ENCODE data around the gene ARMC7. TPM values are rescaled to one million over a fixed set of nuclear protein-coding genes. Genes with fewer than 3 reads are reported as not detected.

The ARMC7 gene
- total and polyA plus RNA-seq, 2 of the 13 experiments (the other 11 are each of a cell fraction or from before 2014, with no cell fraction given): 3.9 to 4.2 TPM

DNA sequence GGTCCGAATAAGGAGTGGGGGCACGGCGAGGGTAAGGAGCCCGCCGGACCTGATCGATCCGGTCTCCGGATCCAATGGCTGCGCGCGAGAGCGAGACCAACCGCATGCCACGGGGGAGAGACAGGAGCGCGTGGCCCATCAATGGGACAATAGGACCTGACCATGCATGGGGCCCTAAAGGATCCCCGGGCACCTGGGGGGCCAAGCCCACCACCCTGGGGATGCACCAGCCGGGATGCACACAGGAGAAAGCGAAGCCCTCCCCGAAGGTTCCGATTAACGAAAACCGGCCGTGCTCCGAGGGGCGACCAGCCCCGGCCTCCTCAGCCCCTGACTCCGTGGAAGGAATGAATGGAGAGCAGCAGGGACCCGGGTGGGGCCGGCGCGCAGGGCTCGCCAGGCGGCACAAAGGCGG is 44.0 kb downstream of the ARMC7 start (continued):
- no peak for TF ChIP-seq LCORL (IDR thresholded peaks at IDR 0.05)
- no peak for TF ChIP-seq LCORL (CRISPR knock-in tag; IDR thresholded peaks at IDR 0.05)
- TF ChIP-seq TMF1 (CRISPR knock-in tag; IDR thresholded peaks at IDR 0.05; ENCODE audit: low read depth): no peak
- peak; percentile 64; the same call in 1 of the 2 replicates for TF ChIP-seq YEATS4 (CRISPR knock-in tag; IDR thresholded peaks at IDR 0.05; ENCODE audit: borderline replicate concordance)
- no peak for TF ChIP-seq ZFYVE20 (CRISPR knock-in tag; IDR thresholded peaks at IDR 0.05; ENCODE audit: borderline replicate concordance, low read depth)
- no peak for TF ChIP-seq PHF21A (CRISPR knock-in tag; IDR thresholded peaks at IDR 0.05)
- TF ChIP-seq, protein P1, sequence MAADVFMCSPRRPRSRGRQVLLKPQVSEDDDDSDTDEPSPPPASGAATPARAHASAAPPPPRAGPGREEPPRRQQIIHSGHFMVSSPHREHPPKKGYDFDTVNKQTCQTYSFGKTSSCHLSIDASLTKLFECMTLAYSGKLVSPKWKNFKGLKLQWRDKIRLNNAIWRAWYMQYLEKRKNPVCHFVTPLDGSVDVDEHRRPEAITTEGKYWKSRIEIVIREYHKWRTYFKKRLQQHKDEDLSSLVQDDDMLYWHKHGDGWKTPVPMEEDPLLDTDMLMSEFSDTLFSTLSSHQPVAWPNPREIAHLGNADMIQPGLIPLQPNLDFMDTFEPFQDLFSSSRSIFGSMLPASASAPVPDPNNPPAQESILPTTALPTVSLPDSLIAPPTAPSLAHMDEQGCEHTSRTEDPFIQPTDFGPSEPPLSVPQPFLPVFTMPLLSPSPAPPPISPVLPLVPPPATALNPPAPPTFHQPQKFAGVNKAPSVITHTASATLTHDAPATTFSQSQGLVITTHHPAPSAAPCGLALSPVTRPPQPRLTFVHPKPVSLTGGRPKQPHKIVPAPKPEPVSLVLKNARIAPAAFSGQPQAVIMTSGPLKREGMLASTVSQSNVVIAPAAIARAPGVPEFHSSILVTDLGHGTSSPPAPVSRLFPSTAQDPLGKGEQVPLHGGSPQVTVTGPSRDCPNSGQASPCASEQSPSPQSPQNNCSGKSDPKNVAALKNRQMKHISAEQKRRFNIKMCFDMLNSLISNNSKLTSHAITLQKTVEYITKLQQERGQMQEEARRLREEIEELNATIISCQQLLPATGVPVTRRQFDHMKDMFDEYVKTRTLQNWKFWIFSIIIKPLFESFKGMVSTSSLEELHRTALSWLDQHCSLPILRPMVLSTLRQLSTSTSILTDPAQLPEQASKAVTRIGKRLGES (CRISPR knock-in tag; IDR thresholded peaks at IDR 0.05; ENCODE audit: borderline replicate concordance): no peak
- TF ChIP-seq ZNF709 (CRISPR knock-in tag; IDR thresholded peaks at IDR 0.05): no peak
- TF ChIP-seq ZFP82 (CRISPR knock-in tag; IDR thresholded peaks at IDR 0.05; ENCODE audit: borderline replicate concordance): peak; percentile 81; the same call in 1 of the 2 replicates
- no peak for TF ChIP-seq PRPF4 (IDR thresholded peaks at IDR 0.05; ENCODE audit: low read depth, low read length, poor library complexity, severe bottlenecking)
- no peak for TF ChIP-seq NFKBIZ (CRISPR knock-in tag; IDR thresholded peaks at IDR 0.05)
- TF ChIP-seq HOXD1 (CRISPR knock-in tag; IDR thresholded peaks at IDR 0.05): 0 out of 2 replicates have a peak, but pooled peaks have one; percentile 0
- TF ChIP-seq, protein P2, sequence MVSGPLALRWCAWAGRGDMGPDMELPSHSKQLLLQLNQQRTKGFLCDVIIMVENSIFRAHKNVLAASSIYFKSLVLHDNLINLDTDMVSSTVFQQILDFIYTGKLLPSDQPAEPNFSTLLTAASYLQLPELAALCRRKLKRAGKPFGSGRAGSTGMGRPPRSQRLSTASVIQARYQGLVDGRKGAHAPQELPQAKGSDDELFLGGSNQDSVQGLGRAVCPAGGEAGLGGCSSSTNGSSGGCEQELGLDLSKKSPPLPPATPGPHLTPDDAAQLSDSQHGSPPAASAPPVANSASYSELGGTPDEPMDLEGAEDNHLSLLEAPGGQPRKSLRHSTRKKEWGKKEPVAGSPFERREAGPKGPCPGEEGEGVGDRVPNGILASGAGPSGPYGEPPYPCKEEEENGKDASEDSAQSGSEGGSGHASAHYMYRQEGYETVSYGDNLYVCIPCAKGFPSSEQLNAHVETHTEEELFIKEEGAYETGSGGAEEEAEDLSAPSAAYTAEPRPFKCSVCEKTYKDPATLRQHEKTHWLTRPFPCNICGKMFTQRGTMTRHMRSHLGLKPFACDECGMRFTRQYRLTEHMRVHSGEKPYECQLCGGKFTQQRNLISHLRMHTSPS (CRISPR knock-in tag; IDR thresholded peaks at IDR 0.05; ENCODE audit: low read depth): 0 out of 2 replicates have a peak, but pooled peaks have one; percentile 31
- TF ChIP-seq MEIS1 (CRISPR knock-in tag; IDR thresholded peaks at IDR 0.05; ENCODE audit: borderline replicate concordance): no peak; the same call in 1 of the 2 replicates
- TF ChIP-seq XBP1 (CRISPR knock-in tag; IDR thresholded peaks at IDR 0.05): no peak
- TF ChIP-seq, protein P3, sequence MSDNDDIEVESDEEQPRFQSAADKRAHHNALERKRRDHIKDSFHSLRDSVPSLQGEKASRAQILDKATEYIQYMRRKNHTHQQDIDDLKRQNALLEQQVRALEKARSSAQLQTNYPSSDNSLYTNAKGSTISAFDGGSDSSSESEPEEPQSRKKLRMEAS (IDR thresholded peaks at IDR 0.05): peak; percentile 87
- no peak for TF ChIP-seq MBD4 (IDR thresholded peaks at IDR 0.05; ENCODE audit: borderline replicate concordance, low read length)
- TF ChIP-seq PHF8 (CRISPR knock-in tag; IDR thresholded peaks at IDR 0.05): peak; percentile 21; the same call in 1 of the 2 replicates
- no peak for TF ChIP-seq CBFB (CRISPR knock-in tag; IDR thresholded peaks at IDR 0.05)
- TF ChIP-seq ZNF737 (CRISPR knock-in tag; IDR thresholded peaks at IDR 0.05; ENCODE audit: borderline replicate concordance): 0 out of 2 replicates have a peak, but pooled peaks have one; percentile 41
- TF ChIP-seq GPN1 (CRISPR knock-in tag; IDR thresholded peaks at IDR 0.05; ENCODE audit: borderline replicate concordance): no peak; the same call in 1 of the 2 replicates
- 0 out of 2 replicates have a peak, but pooled peaks have one; percentile 45 for TF ChIP-seq ZNF616 (CRISPR knock-in tag; IDR thresholded peaks at IDR 0.05; ENCODE audit: low read depth)
- TF ChIP-seq, protein P4, sequence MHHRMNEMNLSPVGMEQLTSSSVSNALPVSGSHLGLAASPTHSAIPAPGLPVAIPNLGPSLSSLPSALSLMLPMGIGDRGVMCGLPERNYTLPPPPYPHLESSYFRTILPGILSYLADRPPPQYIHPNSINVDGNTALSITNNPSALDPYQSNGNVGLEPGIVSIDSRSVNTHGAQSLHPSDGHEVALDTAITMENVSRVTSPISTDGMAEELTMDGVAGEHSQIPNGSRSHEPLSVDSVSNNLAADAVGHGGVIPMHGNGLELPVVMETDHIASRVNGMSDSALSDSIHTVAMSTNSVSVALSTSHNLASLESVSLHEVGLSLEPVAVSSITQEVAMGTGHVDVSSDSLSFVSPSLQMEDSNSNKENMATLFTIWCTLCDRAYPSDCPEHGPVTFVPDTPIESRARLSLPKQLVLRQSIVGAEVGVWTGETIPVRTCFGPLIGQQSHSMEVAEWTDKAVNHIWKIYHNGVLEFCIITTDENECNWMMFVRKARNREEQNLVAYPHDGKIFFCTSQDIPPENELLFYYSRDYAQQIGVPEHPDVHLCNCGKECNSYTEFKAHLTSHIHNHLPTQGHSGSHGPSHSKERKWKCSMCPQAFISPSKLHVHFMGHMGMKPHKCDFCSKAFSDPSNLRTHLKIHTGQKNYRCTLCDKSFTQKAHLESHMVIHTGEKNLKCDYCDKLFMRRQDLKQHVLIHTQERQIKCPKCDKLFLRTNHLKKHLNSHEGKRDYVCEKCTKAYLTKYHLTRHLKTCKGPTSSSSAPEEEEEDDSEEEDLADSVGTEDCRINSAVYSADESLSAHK (CRISPR knock-in tag; IDR thresholded peaks at IDR 0.05; ENCODE audit: borderline replicate concordance): no peak
